Ishikawa (cell line): ENCODE results near the gene GRID1.
A peak's percentile ranks its signal among the peaks of the same experiment; 100 is the strongest.

Source experiments
- CEBPB ChIP-seq: IDR thresholded peaks from 2 replicates; pipeline ENCODE4 v1.6.1; 2012
- CREB1 ChIP-seq: IDR thresholded peaks from 2 replicates; pipeline ENCODE4 v1.6.1; 2012; ENCODE audit warnings: low read depth
- EGR1 ChIP-seq: IDR thresholded peaks from 2 replicates; pipeline ENCODE4 v1.6.1; 2012
- EP300 ChIP-seq: IDR thresholded peaks from 2 replicates; pipeline ENCODE4 v1.6.1; 2012; ENCODE audit warnings: borderline replicate concordance
- FOXM1 ChIP-seq: IDR thresholded peaks from 2 replicates; pipeline ENCODE4 v1.6.1; 2012; ENCODE audit warnings: low read depth, borderline replicate concordance
- NFIC ChIP-seq: IDR thresholded peaks from 2 replicates; pipeline ENCODE4 v1.6.1; 2012
- RAD21 ChIP-seq: IDR thresholded peaks from 2 replicates; pipeline ENCODE4 v1.6.1; 2012; ENCODE audit warnings: low read depth
- TAF1 ChIP-seq: IDR thresholded peaks from 2 replicates; pipeline ENCODE4 v1.6.1; 2012; ENCODE audit warnings: low read depth, mild to moderate bottlenecking
- TCF12 ChIP-seq: IDR thresholded peaks from 2 replicates; pipeline ENCODE4 v1.6.1; 2012; ENCODE audit warnings: low read depth
- TEAD4 ChIP-seq: IDR thresholded peaks from 2 replicates; pipeline ENCODE4 v1.6.1; 2012
- YY1 ChIP-seq: IDR thresholded peaks from 2 replicates; pipeline ENCODE4 v1.6.1; 2012; ENCODE audit warnings: low read depth
- ZBTB7A ChIP-seq: IDR thresholded peaks from 2 replicates; pipeline ENCODE4 v1.6.1; 2012; ENCODE audit warnings: low read depth
- TF ChIP-seq, protein P1 (sequence below): IDR thresholded peaks from 2 replicates; pipeline ENCODE4 v1.6.1; 2012; ENCODE audit warnings: low read depth, mild to moderate bottlenecking
- TF ChIP-seq, protein P2 (sequence below): IDR thresholded peaks from 2 replicates; pipeline ENCODE4 v1.6.1; 2012
- TF ChIP-seq, protein P3 (sequence below): IDR thresholded peaks from 2 replicates; pipeline ENCODE4 v1.6.1; 2012

The GRID1 gene

DNA sequence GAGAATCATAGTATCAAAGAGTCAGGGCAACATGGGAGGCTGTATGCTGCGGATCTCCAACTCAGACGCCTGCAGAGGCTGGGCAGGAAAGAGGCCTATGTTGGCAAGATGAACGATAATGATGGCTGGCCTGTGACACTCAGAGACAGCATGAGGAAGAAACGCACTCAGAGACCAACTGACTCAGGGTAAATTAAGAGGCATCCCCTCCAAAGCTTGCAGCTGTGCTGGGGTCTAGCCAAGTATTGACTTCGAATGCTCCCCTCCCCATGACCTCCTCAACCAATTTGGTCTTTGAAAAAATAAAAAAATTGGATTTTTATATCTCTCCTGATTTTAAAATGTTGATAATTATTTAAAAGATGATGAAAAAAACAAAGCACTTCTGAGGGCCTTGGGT lies 718.9 kb downstream of the GRID1 start:
- TF ChIP-seq FOXM1 (no peak), ZBTB7A (no peak), TCF12 (no peak), NFIC (no peak), YY1 (no peak), TAF1 (no peak), TEAD4 (no peak), CREB1 (no peak), CEBPB (no peak)
- TF ChIP-seq, protein P1, sequence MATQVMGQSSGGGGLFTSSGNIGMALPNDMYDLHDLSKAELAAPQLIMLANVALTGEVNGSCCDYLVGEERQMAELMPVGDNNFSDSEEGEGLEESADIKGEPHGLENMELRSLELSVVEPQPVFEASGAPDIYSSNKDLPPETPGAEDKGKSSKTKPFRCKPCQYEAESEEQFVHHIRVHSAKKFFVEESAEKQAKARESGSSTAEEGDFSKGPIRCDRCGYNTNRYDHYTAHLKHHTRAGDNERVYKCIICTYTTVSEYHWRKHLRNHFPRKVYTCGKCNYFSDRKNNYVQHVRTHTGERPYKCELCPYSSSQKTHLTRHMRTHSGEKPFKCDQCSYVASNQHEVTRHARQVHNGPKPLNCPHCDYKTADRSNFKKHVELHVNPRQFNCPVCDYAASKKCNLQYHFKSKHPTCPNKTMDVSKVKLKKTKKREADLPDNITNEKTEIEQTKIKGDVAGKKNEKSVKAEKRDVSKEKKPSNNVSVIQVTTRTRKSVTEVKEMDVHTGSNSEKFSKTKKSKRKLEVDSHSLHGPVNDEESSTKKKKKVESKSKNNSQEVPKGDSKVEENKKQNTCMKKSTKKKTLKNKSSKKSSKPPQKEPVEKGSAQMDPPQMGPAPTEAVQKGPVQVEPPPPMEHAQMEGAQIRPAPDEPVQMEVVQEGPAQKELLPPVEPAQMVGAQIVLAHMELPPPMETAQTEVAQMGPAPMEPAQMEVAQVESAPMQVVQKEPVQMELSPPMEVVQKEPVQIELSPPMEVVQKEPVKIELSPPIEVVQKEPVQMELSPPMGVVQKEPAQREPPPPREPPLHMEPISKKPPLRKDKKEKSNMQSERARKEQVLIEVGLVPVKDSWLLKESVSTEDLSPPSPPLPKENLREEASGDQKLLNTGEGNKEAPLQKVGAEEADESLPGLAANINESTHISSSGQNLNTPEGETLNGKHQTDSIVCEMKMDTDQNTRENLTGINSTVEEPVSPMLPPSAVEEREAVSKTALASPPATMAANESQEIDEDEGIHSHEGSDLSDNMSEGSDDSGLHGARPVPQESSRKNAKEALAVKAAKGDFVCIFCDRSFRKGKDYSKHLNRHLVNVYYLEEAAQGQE: no peak
- TF ChIP-seq, protein P2, sequence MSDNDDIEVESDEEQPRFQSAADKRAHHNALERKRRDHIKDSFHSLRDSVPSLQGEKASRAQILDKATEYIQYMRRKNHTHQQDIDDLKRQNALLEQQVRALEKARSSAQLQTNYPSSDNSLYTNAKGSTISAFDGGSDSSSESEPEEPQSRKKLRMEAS: no peak

DNA sequence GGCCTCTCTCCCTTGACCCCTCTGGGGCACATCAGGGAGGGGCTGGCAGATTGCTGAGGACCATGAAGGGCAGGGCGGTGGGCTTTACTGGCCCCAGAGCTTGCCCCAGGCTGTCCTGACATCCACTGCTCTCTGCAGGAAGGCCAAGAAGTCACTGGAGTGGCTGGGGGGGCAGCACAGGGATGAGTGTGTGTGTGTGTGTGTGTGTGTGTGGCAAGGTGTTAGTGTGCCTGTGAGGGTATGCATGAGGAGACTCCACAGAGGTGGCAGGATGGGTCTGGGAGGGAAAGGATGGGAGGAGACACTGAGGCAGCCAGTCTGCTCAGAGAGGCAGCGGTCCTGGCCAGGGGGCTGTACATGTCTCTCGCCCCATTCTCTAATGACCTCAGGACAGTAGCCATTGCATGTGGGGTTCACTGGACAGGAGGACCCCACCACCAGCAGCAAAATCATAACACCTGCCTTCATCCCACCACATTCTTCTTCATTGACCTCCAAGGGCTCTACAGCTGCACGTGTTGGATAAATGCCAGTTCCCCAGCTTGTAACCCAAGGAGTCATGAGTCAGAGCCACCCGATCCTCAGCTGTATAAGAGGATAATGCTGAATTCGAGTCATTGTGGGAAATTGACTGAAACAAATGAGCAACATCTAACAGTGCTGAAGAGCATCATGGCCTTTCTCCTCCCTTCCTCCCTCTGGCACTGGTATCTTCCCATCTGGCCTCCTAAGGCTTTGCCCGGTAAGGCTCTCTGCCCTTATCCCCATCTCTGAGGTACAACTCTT lies 720.5 kb downstream of the GRID1 start:
- TF ChIP-seq CEBPB (no peak), RAD21 (no peak), TCF12 (no peak), EP300 (peak; percentile 14; the same call in 1 of the 2 replicates), NFIC (peak; percentile 42; the same call in 1 of the 2 replicates), TEAD4 (no peak), EGR1 (no peak), ZBTB7A (no peak)
- TF ChIP-seq, protein P3, sequence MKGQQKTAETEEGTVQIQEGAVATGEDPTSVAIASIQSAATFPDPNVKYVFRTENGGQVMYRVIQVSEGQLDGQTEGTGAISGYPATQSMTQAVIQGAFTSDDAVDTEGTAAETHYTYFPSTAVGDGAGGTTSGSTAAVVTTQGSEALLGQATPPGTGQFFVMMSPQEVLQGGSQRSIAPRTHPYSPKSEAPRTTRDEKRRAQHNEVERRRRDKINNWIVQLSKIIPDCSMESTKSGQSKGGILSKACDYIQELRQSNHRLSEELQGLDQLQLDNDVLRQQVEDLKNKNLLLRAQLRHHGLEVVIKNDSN: no peak
- TF ChIP-seq, protein P2: peak; percentile 54; the same call in 1 of the 2 replicates

DNA sequence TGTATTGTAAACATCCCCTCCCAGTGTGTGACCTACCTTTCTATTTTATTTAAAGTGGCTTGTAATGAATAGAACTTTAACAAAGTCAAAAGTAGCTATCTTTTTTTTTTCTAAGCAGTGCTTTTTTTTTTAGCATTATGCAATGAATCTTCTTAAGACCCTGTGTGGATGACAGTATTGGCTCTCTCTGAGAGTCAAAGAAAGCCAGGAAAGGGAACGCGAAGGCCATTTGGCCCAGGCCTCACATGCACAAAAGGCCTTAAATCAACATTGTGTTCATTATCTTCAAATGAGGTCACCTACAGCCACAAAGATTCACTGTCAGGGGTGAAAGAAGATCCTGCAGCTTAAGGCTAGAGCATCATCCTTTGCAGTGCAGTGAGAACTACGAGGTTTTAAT lies 721.5 kb downstream of the GRID1 start:
- TF ChIP-seq, protein P1: no peak
- no peak for TF ChIP-seq TAF1
- TF ChIP-seq, protein P3: no peak

DNA sequence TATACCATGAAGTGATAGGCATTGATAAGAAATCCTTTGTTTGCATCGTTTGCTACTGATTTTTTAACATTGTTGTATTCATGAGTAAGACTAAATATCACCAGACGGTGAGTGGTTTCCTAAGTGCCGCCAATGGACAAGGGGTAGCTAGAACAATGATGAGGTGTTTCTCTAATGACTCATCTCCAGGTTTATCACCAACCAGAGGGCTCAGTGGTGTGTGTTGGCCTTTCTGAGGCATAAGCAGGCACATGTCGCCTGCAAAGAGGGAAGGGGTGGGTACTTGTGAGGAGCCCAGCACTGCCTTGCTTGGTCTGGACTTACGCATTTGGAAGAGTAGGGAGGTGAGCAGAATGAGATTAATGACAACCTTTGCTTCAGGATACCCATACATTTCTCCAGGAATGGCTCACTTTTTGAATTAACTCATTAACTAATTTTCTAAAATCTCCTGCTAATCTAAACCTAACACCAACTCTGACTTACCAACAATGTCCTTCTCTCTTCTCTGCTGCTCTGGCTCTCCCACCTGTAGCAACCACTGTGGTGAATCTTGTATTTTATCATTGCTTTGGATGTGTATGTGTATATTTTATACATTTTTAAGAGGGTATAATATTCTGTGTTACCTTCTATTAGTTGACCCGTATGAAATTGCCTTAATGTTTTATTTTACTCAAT lies 722.6 kb downstream of the GRID1 start:
- TF ChIP-seq, protein P1: no peak
- no peak for TF ChIP-seq ZBTB7A
- 0 out of 2 replicates have a peak, but pooled peaks have one; percentile 46 for TF ChIP-seq EP300
- no peak for TF ChIP-seq YY1
- no peak for TF ChIP-seq TEAD4
- TF ChIP-seq NFIC: no peak
- TF ChIP-seq, protein P3: no peak
- TF ChIP-seq, protein P2: 0 out of 2 replicates have a peak, but pooled peaks have one; percentile 43
- TF ChIP-seq EGR1: no peak
- no peak for TF ChIP-seq RAD21
- no peak for TF ChIP-seq CEBPB
